DMS153 (cell line): Measurements from ENCODE around the gene ZBTB20.
"Not testable (repeated sequence)": the region's sequence is repeated elsewhere in the genome, so short reads cannot be mapped to it uniquely, and the experiment has no call there.

ENCODE experiments used
- DNase-seq: peaks from one replicate; lab custom pipeline; 2025; lab: John Stamatoyannopoulos, UW

ZBTB20 gene

GRCh38 chr3:114714957-114715460 is 432.1 kb downstream of the ZBTB20 start:
- no peak for DNase-seq

DNA sequence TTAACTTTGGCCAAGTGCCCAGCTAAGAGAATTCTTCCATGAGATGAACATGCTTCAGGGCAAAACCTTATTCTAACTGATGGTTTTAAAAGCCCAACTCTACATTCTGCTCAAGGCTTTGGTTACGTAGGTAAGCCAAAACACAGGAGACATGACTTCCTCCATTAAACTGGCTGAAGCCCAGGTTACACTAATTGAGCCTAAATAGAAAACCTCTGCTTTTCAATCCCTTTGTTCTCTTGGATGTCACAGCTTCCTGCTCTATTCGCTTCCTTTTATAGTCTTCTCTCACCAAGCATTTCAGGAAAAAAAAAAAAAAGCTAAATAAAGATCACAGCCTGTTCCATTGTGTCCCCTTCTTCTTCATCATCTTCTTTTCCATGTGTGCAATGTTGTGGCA is 432.9 kb downstream of the ZBTB20 start:
- DNase-seq, result peak; percentile 88

DNA sequence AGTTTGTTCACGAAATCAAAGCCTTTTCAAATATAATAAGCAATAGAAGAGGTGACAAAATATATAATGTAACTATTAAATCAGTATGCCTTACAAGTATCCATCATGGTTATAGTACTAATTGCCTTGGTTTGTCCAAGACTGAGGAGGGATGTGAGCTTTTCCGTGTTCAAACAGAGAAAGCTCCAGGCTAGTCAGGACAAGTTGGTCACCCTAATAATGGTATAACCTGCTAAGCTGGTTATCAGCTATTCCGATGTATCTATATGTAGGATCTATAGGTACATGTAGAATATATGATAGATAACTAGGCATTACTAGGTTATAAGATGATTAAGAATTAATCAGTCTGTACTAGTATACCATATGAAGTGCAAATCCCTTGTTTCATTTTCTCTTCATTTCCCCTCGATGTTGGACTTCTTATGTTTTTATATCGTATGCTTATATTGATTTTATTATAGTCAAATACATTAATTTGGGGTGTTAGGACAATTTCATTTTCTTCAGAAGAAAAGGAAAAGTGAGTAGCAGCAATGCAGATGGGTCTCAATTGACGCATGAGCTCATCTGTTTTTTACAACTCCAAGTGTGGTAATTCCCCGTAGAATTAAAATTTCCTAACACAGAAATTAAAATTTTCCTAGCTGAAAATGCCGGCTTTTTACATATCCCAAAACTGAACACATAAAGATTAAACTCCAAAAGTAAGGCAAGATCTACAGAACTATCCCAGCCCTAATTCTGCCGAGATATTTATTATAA is 434.2 kb downstream of the ZBTB20 start:
- DNase-seq, result no peak

- no peak for DNase-seq
These were observed 435.7 kb downstream of the ZBTB20 start for GRCh38 chr3:114711321-114711886.

DNA sequence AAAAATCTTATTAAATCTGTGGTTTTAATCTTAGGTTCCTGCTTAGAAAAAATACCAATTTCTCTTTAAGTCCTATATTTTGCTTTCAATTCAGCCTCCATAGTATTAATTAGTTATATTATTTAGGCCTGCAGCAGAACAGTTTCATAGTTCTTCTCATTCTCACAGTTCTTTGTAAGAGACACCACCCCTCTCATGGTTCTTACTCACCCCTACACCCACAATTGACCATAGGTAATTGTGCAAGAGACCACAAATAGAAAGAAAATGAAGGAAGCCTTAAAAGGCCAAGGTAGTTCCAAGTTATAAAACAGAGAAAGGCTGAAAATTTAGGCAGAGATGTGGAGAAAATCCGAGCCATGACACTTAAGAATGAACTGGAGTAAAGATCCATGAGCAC is 438.0 kb downstream of the ZBTB20 start:
- DNase-seq, result no peak

GRCh38 chr3:114707252-114707860 is 439.7 kb downstream of the ZBTB20 start:
- DNase-seq, result no peak

GRCh38 chr3:114706591-114707232 is 440.4 kb downstream of the ZBTB20 start:
- DNase-seq, result peak; percentile 36

DNA sequence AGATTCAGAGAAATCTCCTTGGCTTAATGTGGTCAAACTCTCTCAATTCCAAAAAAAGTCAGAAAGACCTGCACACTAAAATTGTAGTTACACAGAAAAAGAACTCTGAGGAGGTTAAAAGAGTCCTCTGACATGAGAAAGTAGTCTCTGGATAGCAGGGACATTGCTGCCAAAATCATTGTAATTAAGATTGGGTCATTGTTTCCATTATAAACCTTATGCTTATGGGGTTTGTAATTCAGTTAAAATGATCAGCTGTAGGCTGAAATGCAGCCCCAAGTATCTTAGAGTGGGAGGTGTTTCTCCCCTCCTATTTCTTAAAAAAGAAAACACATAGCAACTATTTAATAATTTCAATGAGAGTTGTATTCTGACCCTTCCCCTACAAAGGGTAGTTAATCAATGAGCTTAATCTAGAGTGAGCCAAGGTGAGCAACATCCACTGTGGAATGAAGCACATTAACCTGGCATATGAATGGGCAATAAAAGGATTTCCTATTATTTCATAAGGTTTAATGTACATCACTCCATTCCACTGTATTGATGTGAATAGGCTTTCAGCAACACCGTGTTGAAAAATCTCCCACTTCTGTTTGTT is 446.4 kb downstream of the ZBTB20 start:
- no peak for DNase-seq

GRCh38 chr3:114698146-114699105 is 448.7 kb downstream of the ZBTB20 start:
- no peak for DNase-seq

DNA sequence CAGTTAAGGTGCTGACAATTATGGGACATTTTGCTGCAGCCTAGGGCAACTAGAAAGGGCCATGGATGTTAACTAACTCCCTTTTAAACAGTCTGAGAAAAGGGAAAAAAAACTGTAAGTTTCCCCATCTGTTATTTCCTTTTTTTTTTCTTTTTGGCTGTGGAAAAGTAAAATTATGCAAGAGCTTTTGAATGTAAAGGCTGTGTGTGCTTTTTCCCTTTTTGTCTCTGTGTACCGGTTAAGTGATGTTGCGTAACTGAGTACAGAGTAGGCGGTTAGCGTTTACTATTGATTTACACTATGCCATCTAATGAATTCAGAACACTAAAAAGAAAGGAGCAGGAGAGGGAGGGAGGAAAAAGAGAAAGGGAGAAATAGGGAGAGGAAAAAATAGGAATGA is 449.7 kb downstream of the ZBTB20 start:
- no peak for DNase-seq

DNA sequence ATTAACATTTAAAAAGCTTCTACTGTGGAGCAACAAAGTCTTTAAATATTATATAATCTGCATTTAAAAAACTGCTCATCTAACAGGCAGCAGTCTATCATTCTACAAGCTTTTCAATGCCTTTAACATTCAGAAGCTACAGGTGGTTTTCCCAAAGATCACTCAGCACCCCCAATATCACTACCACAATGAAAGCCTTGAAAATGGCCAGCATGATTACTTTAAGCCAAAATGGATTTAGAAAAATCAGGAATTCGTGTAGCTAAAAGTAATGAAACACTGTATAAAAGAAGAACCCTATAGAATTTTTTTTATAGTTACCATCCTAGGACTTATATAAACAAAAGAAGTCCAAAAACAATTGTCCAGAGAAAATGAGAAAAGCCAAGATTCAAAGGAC is 452.8 kb downstream of the ZBTB20 start:
- DNase-seq, result no peak

GRCh38 chr3:114691871-114692270 is 455.2 kb downstream of the ZBTB20 start:
- DNase-seq, result no peak

- DNase-seq, result no peak
These were observed 456.2 kb downstream of the ZBTB20 start for GRCh38 chr3:114690911-114691310.

DNA sequence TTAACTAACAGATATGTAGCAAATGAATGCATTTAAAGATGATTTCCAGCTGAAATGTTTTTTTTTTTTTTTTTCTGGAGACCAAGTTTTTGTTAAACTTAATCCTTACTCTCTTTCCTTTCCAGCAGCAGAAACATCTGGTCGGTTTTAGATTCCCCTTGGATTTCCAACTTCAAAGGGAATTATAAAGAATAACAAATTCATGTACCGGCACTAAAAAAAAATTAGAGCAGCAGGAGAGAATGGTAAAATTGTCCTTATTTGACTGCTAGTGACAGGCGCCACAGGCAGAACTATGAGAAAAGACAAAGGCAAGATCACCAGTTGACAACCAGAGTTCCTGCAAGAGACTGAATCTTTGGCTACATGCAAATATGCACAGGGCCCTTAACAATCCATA is 459.9 kb downstream of the ZBTB20 start:
- DNase-seq, result no peak

- DNase-seq, result no peak
These were observed 460.5 kb downstream of the ZBTB20 start for GRCh38 chr3:114686621-114687020.

- DNase-seq, result no peak
These were observed 461.9 kb downstream of the ZBTB20 start for GRCh38 chr3:114685161-114685560.

DNA sequence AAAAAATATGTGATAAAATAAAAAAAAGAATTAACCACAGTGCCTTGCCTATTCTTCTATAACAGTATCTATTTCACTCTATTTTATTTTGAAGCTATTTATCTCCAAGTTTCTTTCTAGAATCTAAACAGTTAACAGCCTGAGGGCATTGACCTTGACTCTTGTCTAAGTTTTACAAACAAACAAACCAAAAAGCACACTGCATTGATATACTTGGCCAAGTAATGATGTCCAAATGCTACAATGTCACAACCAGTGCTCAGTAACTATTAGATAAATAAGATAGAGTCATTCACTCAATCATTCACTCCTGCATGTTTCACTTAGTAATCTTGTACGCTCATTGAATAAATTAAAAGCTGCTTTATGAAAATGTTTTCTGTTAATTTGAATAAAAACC is 466.8 kb downstream of the ZBTB20 start:
- DNase-seq, result no peak

- DNase-seq, result not testable (repeated sequence)
These were observed 467.3 kb downstream of the ZBTB20 start for GRCh38 chr3:114679773-114680172.

- no peak for DNase-seq
These were observed 472.0 kb downstream of the ZBTB20 start for GRCh38 chr3:114675104-114675503.

DNA sequence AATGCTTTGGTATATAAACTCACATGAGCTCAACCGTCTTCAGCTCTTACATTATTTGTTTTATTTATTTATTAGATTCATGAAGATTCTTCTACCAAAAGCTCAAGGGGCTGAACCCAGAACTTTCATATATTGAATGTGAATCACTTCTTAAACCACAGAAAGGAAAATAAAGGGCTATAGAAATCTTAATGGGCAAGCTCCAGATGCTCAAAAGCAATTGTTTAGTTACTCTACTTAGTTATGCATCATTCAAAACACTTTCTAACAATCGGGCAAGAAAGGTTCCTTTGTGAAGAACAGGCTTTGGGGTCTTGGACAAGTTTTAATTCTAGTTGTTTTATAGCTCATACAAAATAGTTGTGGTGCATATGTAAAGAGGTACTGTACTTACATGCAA is 473.1 kb downstream of the ZBTB20 start:
- DNase-seq, result no peak

GRCh38 chr3:114673481-114673880 is 473.6 kb downstream of the ZBTB20 start:
- DNase-seq, result no peak
